Naive thymus-derived CD4-positive, alpha-beta T cell (primary cell): ENCODE measurements around the gene ATG5. TPM values are rescaled to one million over a fixed set of nuclear protein-coding genes. Genes with fewer than 3 reads are reported as not detected.

Experiments used
- ATAC-seq: fragments of 150-1000 bp; cut with Tn5 transposase; 2 replicates; pipeline ENCODE4 v1.10.0; 2021; ENCODE audit warnings: mild to moderate bottlenecking, moderate library complexity
- CTCF ChIA-PET: fragments of 350-600 bp; sonication (Branson Sonifier 250); formaldehyde crosslinking; loops from one replicate; lab custom pipeline; 2021; ENCODE audit warnings: antibody characterized with exemption; lab: Charles Lee
- POLR2A ChIA-PET: fragments of 350-600 bp; sonication (Branson Sonifier 250); formaldehyde crosslinking; loops from one replicate; lab custom pipeline; 2021; ENCODE audit warnings: antibody characterized with exemption, inconsistent platforms; lab: Charles Lee
- DNase-seq, 9 donors: peaks; one replicate each; pipeline versions ENCODE4 v3.0.0 to v3.0.0-alpha.2; 2020 to 2022; ENCODE audit warnings: mixed read lengths in 1 of 9
- H3K27ac ChIP-seq: one replicate; pipeline ENCODE4 v1.7.0; 2013; ENCODE audit warnings: mild to moderate bottlenecking, low read depth, low read length, moderate library complexity
- H3K27me3 ChIP-seq, 2 donors: one replicate each; pipeline ENCODE4 v1.7.0; 2013; ENCODE audit warnings: low read length in 2 of 2, mild to moderate bottlenecking in 2 of 2, moderate library complexity in 2 of 2; ENCODE audit not compliant: control insufficient read depth in 2 of 2, insufficient read depth in 2 of 2
- H3K36me3 ChIP-seq, 3 experiments: 1 replicate in 2 of 3; 2 replicates in 1 of 3; pipeline ENCODE4 v1.7.0; 2013; ENCODE audit warnings: low read length in 3 of 3, mild to moderate bottlenecking in 3 of 3, moderate library complexity in 1 of 3; ENCODE audit not compliant: insufficient read depth in 3 of 3, control insufficient read depth in 2 of 3
- H3K4me1 ChIP-seq, 2 donors: one replicate each; pipeline ENCODE4 v1.7.0; 2013; ENCODE audit warnings: low read length in 2 of 2, mild to moderate bottlenecking in 2 of 2, moderate library complexity in 1 of 2; ENCODE audit not compliant: control insufficient read depth in 2 of 2, insufficient read depth in 2 of 2
- H3K4me3 ChIP-seq: 2 replicates; pipeline ENCODE4 v1.7.0; 2013; ENCODE audit warnings: mild to moderate bottlenecking, low read length
- H3K9me3 ChIP-seq, 3 experiments: 1 replicate in 2 of 3; 2 replicates in 1 of 3; pipeline ENCODE4 v1.7.0; 2013; ENCODE audit warnings: low read length in 3 of 3; ENCODE audit not compliant: control insufficient read depth in 2 of 3
- H3K27ac Mint-ChIP-seq, 9 donors: one replicate each; pipeline ENCODE4 v1.8.0; 2020 to 2022; ENCODE audit warnings: mixed read lengths in 9 of 9, mild to moderate bottlenecking in 8 of 9, moderate library complexity in 5 of 9, inconsistent platforms in 2 of 9
- H3K27me3 Mint-ChIP-seq, 5 donors: one replicate each; pipeline ENCODE4 v1.8.0; 2021 to 2022; ENCODE audit warnings: mixed read lengths in 5 of 5, mild to moderate bottlenecking in 1 of 5
- H3K36me3 Mint-ChIP-seq, 5 donors: one replicate each; pipeline ENCODE4 v1.8.0; 2020 to 2022; ENCODE audit warnings: mixed read lengths in 5 of 5, mild to moderate bottlenecking in 3 of 5, inconsistent platforms in 1 of 5
- H3K4me1 Mint-ChIP-seq, 7 donors: one replicate each; pipeline ENCODE4 v1.8.0; 2020 to 2022; ENCODE audit warnings: mixed read lengths in 7 of 7, mild to moderate bottlenecking in 3 of 7, inconsistent platforms in 1 of 7
- H3K4me3 Mint-ChIP-seq, 10 donors: one replicate each; pipeline ENCODE4 v1.8.0; 2020 to 2022; ENCODE audit warnings: mild to moderate bottlenecking in 10 of 10, mixed read lengths in 10 of 10, moderate library complexity in 6 of 10, inconsistent platforms in 2 of 10
- H3K9me3 Mint-ChIP-seq, 11 donors: one replicate each; pipeline ENCODE4 v1.8.0; 2020 to 2022; ENCODE audit warnings: mixed read lengths in 11 of 11, mild to moderate bottlenecking in 4 of 11, inconsistent platforms in 1 of 11, moderate library complexity in 1 of 11
- intact Hi-C, 2 donors: fragments of 100-400 bp; cut with micrococcal nuclease; formaldehyde crosslinking; loops; one replicate each; pipeline ENCODE4 v1.15.1; 2023
- polyA plus RNA-seq, 2 donors: library from polyadenylated mRNA; unstranded; fragments of 300-500 nt; fragmentation: Illumina TruSeq; gene quantifications; one replicate each; pipeline ENCODE4 v1.2.3, GENCODE V29; 2021
- total RNA-seq, 6 experiments: library from RNA in 5 of 6; stranded (reverse) in 5 of 6; gene quantifications; 1 replicate in 5 of 6; 2 replicates in 1 of 6; pipeline ENCODE4 v1.2.3 and lab custom pipeline; 2021 to 2026

Gene ATG5
- total and polyA plus RNA-seq, 7 experiments from 2014 or later, result 24.0 to 32.9 (median 28.8) TPM

DNA sequence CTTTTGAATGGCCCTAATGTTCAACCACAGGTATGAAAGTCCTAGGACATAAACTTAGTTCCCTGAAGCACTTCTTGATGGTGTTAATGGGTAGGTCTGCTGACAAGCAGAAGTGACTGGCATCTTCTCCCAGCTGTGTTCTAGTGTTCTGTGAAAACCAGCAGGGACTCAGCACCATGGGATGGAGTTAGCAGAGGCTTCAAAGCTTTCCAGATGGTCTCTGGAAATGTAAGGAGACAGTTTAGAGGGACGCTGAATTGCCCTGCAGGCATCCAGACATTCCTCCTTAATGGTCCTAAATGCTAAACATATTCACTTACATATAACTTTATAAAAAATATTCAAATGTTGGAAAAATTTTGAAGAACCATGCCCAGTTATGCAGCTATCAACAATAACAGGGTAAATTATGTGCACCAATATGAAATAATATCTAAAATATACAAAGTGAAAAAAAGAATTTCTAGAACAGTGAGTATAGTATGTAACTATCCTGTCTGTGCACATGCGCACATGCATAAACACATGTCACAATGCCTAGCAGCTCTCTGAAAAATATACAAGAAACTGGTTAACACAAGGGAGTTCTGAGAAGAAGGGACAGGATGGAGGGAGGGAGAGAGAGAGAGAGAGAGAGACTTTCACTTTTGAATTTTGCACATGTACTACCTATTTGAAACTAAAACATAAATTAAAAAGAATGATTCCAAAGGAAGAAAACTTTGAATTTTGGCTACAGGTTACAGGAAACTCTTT, 152.3 kb downstream of the ATG5 start:
- Histone ChIP-seq H3K27ac (no peak overlapping the region), H3K4me3 (no peak overlapping the region), H3K4me1 (peaks cover 0 to 9% of the 10 kb centered on the region in 2 donors), H3K9me3 (no peaks in the 10 kb centered on the region), H3K27me3 (no peaks in the 10 kb centered on the region), H3K36me3 (no peaks in the 10 kb centered on the region)
- Mint-ChIP-seq H3K9me3 (peaks cover 0 to 6% (median 0%) of the 10 kb centered on the region in 11 donors), H3K27me3 (no peaks in the 10 kb centered on the region), H3K27ac (peak overlapping the region; percentile 6 to 94 (median 74)), H3K36me3 (peaks cover 0 to 23% (median 0%) of the 10 kb centered on the region in 5 donors), H3K4me3 (peak overlapping the region in 7 of 10 donors; percentile 30 to 76 (median 54)), H3K4me1 (peaks cover 14 to 41% (median 20%) of the 10 kb centered on the region in 7 donors)
- DNase-seq (peak in 5 of 9 donors; percentile 15 to 33 (median 32)), ATAC-seq (peak; percentile 45)
- intact Hi-C loops, result loop anchor here (1.0 to 5.0 kb wide), 3 partner anchors 9 to 75 kb away; no protein-coding TSS in a partner anchor
- ChIA-PET CTCF (no interaction called here), POLR2A (interaction anchor here (0.7 kb wide), 1 partner anchor 11 kb away, joined by 3 read pairs; no protein-coding TSS in a partner anchor)

DNA sequence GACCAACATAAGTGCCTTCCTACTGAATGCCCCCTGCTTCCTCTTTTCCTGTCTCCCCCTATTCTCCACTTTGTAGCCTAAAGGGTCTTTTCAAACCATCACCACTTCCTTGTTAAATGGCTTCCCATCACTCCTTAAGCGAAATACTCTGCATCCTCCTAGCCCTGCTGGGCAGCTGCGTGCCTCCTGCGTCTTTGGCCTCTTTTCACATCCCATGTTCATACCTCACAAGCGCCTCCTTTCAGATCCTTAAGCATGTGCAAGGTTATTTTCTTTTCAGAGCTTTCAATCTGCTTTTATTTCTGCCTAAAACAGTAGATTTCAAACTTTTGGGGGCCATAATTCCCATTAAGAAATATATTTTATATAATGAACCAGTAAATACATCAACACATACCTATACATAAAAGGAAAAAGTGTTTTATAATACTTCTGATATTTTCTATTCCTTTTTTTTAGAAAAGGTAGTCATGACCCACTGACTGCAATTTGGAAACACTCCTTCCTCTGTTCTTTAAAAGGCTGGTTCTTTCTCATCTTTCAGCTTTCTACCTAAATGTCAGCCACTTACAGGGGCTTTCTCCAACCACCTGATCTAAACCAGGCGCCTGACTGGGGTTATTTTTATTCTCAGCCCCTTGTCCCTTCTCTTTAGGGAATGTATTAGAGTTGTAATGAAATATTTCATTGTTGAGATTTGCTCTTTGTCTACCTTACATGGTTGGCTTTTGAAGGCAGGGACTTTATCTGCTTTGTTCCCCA, 155.3 kb downstream of the ATG5 start:
- no peaks in the 10 kb centered on the region for H3K9me3 ChIP-seq
- H3K4me1 Mint-ChIP-seq, result peaks cover 6 to 41% (median 15%) of the 10 kb centered on the region in 7 donors
- H3K9me3 Mint-ChIP-seq, result peaks cover 0 to 4% (median 0%) of the 10 kb centered on the region in 11 donors
- H3K27me3 ChIP-seq, result no peaks in the 10 kb centered on the region
- H3K36me3 ChIP-seq, result no peaks in the 10 kb centered on the region
- no peak overlapping the region for H3K27ac Mint-ChIP-seq
- no peaks in the 10 kb centered on the region for H3K27me3 Mint-ChIP-seq
- no peak overlapping the region for H3K27ac ChIP-seq
- H3K4me1 ChIP-seq, result peaks cover 0 to 8% of the 10 kb centered on the region in 2 donors
- DNase-seq (no peak), ATAC-seq (no peak)
- CTCF ChIA-PET, result interaction anchor here (0.5 kb wide), 1 partner anchor 456 kb away, joined by 3 read pairs; no protein-coding TSS in a partner anchor
- H3K4me3 ChIP-seq, result no peak overlapping the region
- intact Hi-C loops, result loop anchor here in 1 of 2 donors (5.0 kb wide), 1 partner anchor 47 kb away; no protein-coding TSS in a partner anchor
- H3K36me3 Mint-ChIP-seq, result peaks cover 0 to 16% (median 0%) of the 10 kb centered on the region in 5 donors
- POLR2A ChIA-PET, result interaction anchor here (1.5 kb wide), 1 partner anchor 29 kb away, joined by 4 read pairs; no protein-coding TSS in a partner anchor
- no peak overlapping the region for H3K4me3 Mint-ChIP-seq

DNA sequence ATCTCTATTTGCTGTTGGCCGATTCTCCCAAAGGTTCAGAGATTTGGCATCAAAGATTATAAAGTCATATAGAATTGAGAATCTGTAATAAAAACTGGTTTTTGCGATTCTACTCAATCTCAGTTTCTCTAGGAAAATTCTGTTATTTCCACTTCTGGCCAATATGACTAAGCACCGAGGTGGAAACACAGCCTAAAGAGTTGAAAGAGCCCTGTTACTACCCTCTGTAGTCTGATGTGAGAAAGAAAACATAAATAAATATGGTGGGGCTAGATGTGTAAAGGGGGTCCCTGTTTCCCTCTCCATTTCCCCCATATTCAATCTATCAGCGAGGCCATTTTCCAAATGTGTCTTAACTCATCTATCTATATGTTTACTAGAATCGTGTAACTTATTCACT, 156.0 kb downstream of the ATG5 start:
- H3K36me3 Mint-ChIP-seq, result peaks cover 0 to 20% (median 0%) of the 10 kb centered on the region in 5 donors
- intact Hi-C loops, result no loop called here
- CTCF ChIA-PET, result no interaction called here
- no peaks in the 10 kb centered on the region for H3K27me3 Mint-ChIP-seq
- Histone ChIP-seq H3K4me1 (peaks cover 4 to 8% of the 10 kb centered on the region in 2 donors), H3K27ac (no peak overlapping the region), H3K4me3 (no peak overlapping the region), H3K27me3 (no peaks in the 10 kb centered on the region), H3K36me3 (no peaks in the 10 kb centered on the region), H3K9me3 (no peaks in the 10 kb centered on the region)
- DNase-seq (no peak), ATAC-seq (no peak)
- peaks cover 0 to 6% (median 0%) of the 10 kb centered on the region in 11 donors for H3K9me3 Mint-ChIP-seq
- peaks cover 10 to 47% (median 18%) of the 10 kb centered on the region in 7 donors for H3K4me1 Mint-ChIP-seq
- no peak overlapping the region for H3K4me3 Mint-ChIP-seq
- POLR2A ChIA-PET, result interaction anchor here (1.5 kb wide), 1 partner anchor 28 kb away, joined by 4 read pairs; no protein-coding TSS in a partner anchor
- H3K27ac Mint-ChIP-seq, result no peak overlapping the region

DNA sequence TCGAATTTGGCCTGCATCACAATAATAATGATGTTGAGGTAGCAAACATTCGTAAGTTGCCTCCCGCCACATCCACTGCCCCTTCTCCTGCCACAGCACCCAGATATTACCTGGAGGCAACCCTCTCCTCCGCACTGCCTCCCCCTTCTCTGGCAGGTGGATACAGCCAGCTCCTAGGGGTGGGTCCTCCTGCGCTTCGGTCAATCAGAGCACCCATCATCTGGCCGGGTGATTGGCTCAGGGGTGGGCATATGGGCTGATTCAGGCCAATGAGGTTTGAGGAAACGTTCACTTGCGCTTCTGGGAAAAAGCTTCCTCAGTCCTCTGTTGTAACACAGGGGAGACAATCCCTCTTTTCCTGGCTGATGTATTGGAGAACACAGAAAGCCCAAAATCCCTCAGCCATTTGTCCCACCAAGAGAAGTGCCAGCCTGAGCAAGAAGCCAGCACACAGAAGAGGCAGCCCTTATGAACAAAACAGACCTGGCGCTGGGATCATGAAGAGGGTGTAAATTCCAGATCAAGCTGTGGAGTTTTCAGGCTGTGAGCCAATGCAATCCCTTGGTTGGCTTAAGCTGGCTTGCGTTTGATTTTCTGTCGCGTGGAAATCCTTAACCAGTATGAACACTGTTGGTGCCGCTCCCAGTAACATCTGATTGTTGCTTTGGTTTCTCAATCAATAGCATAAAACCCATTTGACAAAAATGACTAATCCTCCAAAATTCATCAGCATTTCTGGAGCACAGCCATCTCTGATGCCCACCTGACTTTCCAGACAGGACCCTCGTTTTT, 157.3 kb downstream of the ATG5 start:
- Histone ChIP-seq H3K9me3 (no peaks in the 10 kb centered on the region), H3K4me1 (peaks cover 6 to 17% of the 10 kb centered on the region in 2 donors), H3K27ac (no peak overlapping the region), H3K27me3 (no peaks in the 10 kb centered on the region), H3K36me3 (no peaks in the 10 kb centered on the region), H3K4me3 (no peak overlapping the region)
- H3K27me3 Mint-ChIP-seq, result no peaks in the 10 kb centered on the region
- ATAC-seq (no peak), DNase-seq (no peak)
- CTCF ChIA-PET, result no interaction called here
- intact Hi-C loops, result no loop called here
- peak overlapping the region in 2 of 9 donors; percentile 5 to 53 for H3K27ac Mint-ChIP-seq
- peaks cover 0 to 7% (median 0%) of the 10 kb centered on the region in 11 donors for H3K9me3 Mint-ChIP-seq
- H3K4me1 Mint-ChIP-seq, result peaks cover 13 to 53% (median 20%) of the 10 kb centered on the region in 7 donors
- no peak overlapping the region for H3K4me3 Mint-ChIP-seq
- POLR2A ChIA-PET, result no interaction called here
- H3K36me3 Mint-ChIP-seq, result peaks cover 0 to 19% (median 0%) of the 10 kb centered on the region in 5 donors

DNA sequence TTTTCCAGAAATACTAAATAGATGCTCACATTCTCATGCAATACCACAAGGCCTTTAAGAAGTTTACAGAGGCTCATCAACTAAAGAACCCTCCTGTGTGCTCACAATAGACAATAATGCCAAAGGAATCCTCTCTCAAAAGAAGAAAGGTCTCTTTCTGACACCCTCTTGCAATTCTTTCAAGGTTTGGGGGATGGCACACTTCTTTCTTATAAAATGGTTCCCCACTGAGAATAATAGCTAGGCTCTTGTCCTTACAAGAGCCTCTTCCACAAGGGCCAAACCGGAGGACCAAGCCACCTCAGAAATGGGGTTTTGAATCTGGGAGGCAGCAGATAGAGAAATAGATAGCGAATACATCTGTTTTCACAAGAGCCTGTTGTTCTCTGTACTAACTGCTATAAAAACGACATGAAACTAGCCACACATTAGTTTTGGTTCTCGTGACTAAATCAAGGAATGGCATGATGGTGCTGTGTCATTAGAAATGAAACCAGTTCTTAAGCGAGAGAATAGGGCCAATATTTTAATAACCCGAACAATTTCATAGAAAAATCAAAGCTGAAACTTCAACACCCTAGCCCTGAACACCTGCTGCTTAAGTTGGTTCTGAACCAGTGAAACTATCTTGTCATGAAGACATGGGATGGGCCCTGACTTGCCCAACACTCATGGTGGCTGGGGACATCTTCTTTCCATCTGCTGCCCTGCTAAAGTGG, 158.3 kb downstream of the ATG5 start:
- H3K36me3 ChIP-seq, result no peaks in the 10 kb centered on the region
- H3K4me1 Mint-ChIP-seq, result peaks cover 13 to 57% (median 22%) of the 10 kb centered on the region in 7 donors
- H3K27me3 ChIP-seq, result no peaks in the 10 kb centered on the region
- ChIA-PET CTCF (no interaction called here), POLR2A (no interaction called here)
- no peaks in the 10 kb centered on the region for H3K27me3 Mint-ChIP-seq
- H3K9me3 ChIP-seq, result no peaks in the 10 kb centered on the region
- ATAC-seq, result no peak
- DNase-seq, result no peak
- no peak overlapping the region for H3K27ac ChIP-seq
- H3K27ac Mint-ChIP-seq, result peak overlapping the region in 1 of 9 donors; percentile 63
- no peak overlapping the region for H3K4me3 ChIP-seq
- no peak overlapping the region for H3K4me3 Mint-ChIP-seq
- peaks cover 0 to 4% (median 0%) of the 10 kb centered on the region in 11 donors for H3K9me3 Mint-ChIP-seq
- H3K36me3 Mint-ChIP-seq, result peaks cover 0 to 16% (median 0%) of the 10 kb centered on the region in 5 donors
- intact Hi-C loops, result no loop called here
- peaks cover 6 to 26% of the 10 kb centered on the region in 2 donors for H3K4me1 ChIP-seq
